Right kidney (tissue), 9 donors: Measurements from ENCODE around the gene GATA5.

Experiments
- DNase-seq: peaks from one replicate; pipeline ENCODE4 v3.0.0-alpha.2; 2016
- long read RNA-seq, 8 donors: transcript quantifications; one replicate each; lab custom pipeline, GENCODE V29; 2026

Gene GATA5
- long read RNA-seq, donor 1, partial matches to known transcripts = 0 of 4 reads
- long read RNA-seq, donor 1, other reads (novel, unspliced or antisense) = 0 of 4 reads
- long read RNA-seq, donor 2, partial matches to known transcripts = 0 of 1 reads
- long read RNA-seq, donor 2, other reads (novel, unspliced or antisense) = 0 of 1 reads
- long read RNA-seq, donor 3, partial matches to known transcripts = 0 of 1 reads
- long read RNA-seq, donor 3, other reads (novel, unspliced or antisense) = 0 of 1 reads
- long read RNA-seq, donor 4, partial matches to known transcripts = 0 of 2 reads
- long read RNA-seq, donor 4, other reads (novel, unspliced or antisense) = 0 of 2 reads
- long read RNA-seq, donor 5, partial matches to known transcripts = 0 of 2 reads
- long read RNA-seq, donor 5, other reads (novel, unspliced or antisense) = 0 of 2 reads
- long read RNA-seq, donor 6 = 0 reads
- long read RNA-seq, donor 7, partial matches to known transcripts = 0 of 1 reads
- long read RNA-seq, donor 7, other reads (novel, unspliced or antisense) = 0 of 1 reads
- long read RNA-seq, donor 8, partial matches to known transcripts = 0 of 4 reads
- long read RNA-seq, donor 8, other reads (novel, unspliced or antisense) = 0 of 4 reads

DNA sequence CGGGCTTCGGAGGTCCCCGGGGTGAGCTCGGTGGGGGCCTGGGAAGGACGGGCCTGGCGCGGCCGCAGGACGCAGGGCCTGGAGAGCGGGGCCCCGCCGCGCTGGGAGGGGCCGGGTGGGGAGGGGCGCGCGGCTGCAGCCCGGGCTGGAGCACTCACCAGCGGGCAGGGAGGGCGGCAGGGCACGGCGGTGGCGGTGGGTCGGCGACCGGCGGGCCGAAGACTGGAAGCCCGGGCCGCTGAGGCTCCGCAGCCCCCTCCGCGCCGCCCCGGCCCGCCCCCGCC lies at the start of gene GATA5:
GATA5 (minus strand) TSS at position 224 of the 284 bp plus-strand sequence. CDS start 474 bp downstream, outside the sequence.
- no peak for DNase-seq

DNA sequence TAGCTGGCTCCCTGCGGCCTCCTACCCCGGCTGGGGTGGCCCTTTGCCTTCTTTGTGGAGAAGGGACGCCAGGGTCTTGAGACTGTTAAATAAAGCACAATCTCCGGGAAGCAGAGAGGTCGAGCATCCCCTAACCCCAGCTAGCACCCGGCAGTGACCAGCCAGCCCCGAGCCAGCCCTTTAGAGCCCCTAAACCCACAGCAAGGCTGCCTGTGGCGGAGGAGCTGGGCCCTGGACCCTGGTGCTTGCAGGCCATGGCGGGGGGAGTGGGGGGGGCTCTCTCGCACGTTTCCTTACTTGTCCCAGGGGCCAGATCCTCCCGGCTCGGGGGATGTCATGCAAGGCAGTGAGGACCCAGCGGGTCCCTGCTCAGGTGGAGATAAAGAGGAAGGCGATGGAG lies 49.2 kb upstream of the GATA5 start:
- DNase-seq = no peak

DNA sequence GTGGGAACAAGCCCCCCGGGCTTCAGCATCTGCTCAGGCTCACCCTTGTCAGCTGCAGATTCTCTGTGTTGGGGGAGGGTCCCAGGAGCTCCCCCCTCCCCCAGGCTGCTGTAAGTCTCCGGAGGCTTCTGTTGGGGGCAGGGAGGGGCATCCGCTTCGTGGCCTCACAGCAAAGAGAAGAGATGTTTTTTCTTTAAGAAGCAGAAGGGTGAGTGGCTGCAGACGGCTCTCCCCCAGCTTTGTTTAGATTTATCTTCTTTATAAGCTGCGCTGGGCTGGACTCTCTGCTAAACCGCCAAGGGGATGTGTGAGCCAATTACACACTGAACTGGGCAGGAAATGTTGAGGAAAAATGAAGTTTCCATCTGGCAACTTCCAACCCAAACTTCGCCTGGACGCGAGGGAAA lies 48.7 kb upstream of the GATA5 start:
- no peak for DNase-seq

GRCh38 chr20:62523473-62524203 lies 47.8 kb upstream of the GATA5 start:
- DNase-seq = no peak

GRCh38 chr20:62522748-62523396 lies 47.1 kb upstream of the GATA5 start:
- DNase-seq = no peak

DNA sequence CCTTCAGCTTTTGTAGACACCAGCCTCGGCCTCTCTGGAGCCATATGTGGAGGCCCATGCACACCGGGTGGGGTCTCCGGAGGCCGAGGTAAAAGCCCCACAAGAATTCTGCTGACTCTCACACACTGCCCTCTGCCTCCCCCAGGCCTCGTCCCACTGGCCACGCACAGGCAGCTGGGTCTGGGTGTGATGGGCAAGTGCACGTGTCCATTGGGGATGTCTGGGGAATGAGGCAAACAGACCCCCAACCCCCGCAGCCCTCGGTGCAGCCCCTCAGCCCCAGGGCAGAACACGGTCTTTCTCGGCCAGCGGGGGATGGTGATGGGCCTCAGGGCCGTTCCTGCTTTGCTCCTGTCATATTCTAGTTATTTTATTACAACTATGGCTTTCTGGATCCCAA lies 44.0 kb upstream of the GATA5 start:
- DNase-seq = no peak

DNA sequence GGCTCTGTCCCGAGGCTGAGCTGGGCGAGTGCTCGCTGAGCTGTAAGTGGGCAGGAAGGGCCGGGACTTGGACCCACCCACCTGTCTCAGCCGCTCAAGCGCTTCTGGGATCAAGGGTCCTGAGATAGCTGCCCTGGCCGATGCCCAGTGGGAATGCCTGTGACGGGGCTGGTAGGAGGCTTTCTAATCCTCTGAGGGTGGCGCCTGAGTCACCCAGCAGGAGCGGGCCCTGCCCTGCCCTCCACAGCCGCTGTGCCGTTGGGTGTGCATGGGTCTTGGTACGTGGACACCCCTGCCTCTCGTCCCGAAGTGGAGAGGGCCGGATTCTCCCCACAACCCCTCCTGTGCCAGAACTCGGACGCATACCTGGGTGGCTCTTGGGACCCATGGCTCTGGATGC lies 43.1 kb upstream of the GATA5 start:
- no peak for DNase-seq

DNA sequence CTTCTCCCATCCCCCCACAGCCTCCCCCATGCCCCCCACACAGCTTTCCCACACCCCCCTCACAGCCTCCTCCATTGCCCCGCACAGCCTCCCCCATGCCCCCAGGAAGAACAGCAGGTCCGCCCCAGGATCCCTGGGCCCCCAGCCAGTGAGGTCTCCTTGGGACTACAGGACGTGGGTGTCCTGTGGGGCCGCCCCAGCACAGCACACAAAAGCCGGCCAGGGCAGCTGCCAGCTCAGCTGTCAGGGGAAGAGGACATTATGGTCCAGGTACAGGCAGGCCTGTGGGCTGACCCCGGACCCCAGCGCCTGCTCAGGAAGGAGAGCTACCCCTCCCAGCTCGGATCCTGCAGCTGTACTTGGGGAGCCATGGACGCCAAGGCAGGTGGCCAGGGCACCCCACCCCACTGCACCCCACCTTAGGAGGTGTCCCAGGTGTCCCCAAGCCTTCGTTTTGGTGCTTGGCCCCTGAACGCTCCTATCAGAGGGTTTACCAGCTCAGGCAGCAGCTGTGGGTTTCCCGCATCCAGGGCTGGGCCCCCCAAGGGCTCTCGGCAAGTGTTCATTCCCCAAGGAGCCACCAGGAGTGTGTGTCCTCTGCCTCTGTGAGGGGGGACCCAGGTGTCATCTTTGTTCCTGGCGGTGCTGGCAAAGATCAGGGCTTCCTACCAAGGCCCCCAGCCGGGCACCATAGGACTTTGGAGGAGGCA lies 42.3 kb upstream of the GATA5 start:
- no peak for DNase-seq

DNA sequence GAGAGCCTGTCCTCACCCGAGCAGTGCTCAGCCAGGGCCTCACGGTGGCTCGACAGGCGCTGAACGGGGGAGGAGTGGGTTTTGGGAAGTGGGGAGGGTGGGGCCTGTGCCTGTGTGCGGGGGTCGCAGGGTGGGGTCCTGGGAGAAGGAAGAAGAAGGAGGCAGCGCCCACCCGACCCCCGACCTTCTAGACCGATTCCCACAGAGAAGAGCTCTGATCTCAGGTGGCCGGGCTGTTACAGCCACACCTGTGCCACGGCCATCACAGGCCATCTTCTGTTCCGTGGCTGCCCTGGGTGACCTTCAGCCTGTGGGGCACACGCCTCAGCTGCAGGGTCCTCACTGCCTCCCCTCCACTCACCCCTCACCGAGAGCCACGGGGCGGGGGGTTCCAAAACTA lies 41.4 kb upstream of the GATA5 start:
- DNase-seq = no peak

GRCh38 chr20:62516338-62516737 lies 40.5 kb upstream of the GATA5 start:
- DNase-seq = no peak

GRCh38 chr20:62515826-62516225 lies 40.0 kb upstream of the GATA5 start:
- DNase-seq = no peak

DNA sequence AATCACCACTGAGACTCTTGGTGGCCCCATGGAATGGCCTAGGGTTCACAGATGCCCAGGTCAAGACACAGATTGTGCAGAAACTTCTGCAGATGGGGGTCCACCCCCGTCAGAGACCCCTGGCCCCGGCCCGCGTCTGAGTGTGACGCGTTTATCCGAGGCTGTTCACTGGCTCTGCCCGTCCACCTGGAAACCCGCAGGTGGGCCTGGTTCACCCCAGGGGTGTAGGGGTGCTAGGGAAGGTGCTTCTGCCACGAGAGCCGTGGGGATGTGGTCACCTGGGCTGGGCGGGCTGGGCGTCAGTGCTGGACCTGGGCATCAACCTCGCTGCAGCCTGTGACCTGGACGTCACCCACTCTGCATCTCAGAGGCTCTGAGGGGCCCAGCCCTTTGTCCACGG lies 39.5 kb upstream of the GATA5 start:
- no peak for DNase-seq

DNA sequence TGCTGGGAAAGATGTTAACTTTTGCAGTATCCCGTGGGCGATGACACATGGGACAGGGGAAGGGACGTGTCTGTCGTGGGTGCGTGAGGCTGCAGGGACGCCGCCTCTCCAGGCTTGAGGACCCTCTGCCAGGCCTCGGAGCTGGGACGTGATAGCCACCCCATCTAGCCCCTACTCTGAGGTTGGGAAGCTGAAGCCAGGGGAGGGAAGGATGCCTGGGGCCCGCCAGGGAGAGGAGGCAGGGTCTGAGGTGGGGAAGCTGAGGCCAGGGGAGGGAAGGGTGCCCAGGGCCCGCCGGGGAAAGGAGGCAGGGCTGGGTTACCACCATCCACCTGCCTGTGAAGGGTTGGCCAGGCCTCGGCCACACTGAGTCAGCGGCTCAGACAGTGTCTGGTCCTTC lies 38.2 kb upstream of the GATA5 start:
- no peak for DNase-seq

DNA sequence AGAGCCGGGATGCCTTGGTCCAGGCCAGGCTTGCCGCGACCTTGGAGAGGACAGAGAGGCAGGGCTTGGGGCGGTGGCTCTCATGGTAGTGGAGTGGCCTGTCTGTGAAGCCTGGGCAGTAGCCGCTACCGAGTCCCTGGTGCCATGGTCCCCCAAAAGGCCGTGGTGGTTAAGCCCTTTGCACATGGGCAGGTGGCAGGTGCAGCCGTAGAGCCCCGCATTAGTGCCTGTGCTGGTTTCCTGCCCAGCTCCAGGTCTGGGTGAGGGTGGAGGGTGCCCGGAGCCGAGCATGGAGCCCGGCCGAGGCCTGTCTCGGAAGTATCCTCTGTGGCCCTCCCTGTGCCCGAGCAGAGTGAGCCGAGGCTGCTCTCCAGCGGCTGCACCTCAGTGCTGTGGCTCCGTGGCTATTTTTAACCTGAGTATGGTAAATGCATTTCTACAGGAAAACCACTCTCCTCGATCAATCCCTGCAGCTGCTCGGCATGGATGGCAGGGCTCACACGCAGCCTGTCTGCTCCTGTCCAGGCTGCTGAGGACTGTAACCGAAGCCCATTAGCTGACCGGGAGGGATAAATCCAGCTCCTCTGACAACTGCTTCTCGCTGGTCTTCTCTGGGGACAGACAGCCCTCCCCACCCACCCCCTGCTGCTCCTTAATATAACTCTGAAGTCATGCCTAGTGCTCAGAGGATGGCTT lies 36.3 kb upstream of the GATA5 start:
- no peak for DNase-seq

DNA sequence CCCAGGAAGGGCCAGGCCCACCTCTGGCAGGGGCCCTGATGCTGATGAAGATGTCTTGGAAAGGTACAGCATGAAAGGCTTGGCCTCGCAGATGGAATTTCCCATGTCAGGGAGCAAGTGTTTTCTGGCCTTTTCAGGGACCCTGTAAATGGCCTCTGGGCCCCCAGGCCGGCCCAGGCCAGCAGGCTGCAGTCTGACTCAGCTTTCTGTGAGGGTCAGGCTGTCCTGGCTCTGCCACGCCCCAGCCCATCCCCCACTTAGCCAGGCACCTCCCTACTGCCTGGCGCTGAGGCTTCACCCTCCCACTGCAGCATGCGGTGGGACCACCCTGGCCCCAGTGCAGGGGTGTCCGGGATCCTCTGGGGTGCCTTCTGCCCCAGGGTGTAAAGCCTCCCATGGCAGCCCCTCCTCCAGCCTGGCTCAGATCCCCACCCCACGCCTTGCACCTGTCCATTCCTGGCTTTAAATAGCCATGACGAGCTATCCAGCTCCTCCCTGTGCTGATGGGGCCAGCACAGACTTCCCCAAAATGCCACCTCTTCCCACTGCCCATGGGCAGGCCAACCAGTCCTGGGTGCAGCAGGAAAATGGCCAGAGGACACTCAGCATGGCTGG lies 35.6 kb upstream of the GATA5 start:
- no peak for DNase-seq

- DNase-seq = no peak
Measured at GRCh38 chr20:62508641-62509051, 32.9 kb upstream of the GATA5 start.

GRCh38 chr20:62507991-62508640 lies 32.3 kb upstream of the GATA5 start:
- no peak for DNase-seq

DNA sequence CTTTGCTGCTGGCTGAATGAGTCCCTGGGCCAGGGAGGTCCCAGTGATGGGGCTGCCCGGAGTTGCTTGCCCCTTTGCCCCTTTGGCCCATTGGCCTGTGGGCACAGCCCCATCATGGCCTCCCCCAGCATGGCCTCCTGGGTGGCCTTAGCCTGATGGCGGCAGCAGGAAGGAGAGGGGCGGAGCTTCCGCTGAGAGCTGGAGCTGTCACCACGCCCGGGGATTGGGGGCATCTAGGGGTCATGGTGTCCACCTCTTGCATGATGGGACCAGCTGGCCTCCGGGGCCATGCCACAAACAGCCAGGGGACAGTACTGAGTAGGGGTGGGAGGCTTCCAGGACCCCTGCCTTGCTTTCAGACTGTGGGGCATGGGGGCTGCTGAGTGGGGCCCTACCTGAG lies 31.5 kb upstream of the GATA5 start:
- DNase-seq = no peak

DNA sequence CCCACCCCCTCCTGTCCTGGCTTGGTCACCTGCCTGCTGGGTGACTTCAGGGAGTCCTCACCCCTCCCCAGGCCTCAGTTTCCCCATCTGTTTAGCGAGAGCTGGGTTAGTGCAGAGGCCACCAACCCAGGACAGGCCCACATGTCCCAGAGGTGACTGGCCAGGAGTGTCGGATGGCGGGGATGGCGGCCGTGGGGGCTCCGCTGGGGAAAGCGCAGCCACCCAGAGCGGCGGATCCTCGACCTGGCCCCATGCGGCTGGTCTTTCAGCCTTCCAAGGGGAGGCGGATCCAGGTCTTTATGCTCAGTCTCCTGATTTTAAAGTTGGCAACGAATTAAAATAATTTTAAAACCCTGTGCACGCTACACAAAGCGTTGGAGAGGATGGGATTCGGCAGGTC lies 31.0 kb upstream of the GATA5 start:
- no peak for DNase-seq

- DNase-seq = no peak
Measured at GRCh38 chr20:62506087-62506486, 30.3 kb upstream of the GATA5 start.
